ENCODE data around the gene TLN1.
A peak's percentile ranks its signal among the peaks of the same experiment; 100 is the strongest.

TLN1 gene, protein sequence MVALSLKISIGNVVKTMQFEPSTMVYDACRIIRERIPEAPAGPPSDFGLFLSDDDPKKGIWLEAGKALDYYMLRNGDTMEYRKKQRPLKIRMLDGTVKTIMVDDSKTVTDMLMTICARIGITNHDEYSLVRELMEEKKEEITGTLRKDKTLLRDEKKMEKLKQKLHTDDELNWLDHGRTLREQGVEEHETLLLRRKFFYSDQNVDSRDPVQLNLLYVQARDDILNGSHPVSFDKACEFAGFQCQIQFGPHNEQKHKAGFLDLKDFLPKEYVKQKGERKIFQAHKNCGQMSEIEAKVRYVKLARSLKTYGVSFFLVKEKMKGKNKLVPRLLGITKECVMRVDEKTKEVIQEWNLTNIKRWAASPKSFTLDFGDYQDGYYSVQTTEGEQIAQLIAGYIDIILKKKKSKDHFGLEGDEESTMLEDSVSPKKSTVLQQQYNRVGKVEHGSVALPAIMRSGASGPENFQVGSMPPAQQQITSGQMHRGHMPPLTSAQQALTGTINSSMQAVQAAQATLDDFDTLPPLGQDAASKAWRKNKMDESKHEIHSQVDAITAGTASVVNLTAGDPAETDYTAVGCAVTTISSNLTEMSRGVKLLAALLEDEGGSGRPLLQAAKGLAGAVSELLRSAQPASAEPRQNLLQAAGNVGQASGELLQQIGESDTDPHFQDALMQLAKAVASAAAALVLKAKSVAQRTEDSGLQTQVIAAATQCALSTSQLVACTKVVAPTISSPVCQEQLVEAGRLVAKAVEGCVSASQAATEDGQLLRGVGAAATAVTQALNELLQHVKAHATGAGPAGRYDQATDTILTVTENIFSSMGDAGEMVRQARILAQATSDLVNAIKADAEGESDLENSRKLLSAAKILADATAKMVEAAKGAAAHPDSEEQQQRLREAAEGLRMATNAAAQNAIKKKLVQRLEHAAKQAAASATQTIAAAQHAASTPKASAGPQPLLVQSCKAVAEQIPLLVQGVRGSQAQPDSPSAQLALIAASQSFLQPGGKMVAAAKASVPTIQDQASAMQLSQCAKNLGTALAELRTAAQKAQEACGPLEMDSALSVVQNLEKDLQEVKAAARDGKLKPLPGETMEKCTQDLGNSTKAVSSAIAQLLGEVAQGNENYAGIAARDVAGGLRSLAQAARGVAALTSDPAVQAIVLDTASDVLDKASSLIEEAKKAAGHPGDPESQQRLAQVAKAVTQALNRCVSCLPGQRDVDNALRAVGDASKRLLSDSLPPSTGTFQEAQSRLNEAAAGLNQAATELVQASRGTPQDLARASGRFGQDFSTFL (N-terminal part only)

DNA sequence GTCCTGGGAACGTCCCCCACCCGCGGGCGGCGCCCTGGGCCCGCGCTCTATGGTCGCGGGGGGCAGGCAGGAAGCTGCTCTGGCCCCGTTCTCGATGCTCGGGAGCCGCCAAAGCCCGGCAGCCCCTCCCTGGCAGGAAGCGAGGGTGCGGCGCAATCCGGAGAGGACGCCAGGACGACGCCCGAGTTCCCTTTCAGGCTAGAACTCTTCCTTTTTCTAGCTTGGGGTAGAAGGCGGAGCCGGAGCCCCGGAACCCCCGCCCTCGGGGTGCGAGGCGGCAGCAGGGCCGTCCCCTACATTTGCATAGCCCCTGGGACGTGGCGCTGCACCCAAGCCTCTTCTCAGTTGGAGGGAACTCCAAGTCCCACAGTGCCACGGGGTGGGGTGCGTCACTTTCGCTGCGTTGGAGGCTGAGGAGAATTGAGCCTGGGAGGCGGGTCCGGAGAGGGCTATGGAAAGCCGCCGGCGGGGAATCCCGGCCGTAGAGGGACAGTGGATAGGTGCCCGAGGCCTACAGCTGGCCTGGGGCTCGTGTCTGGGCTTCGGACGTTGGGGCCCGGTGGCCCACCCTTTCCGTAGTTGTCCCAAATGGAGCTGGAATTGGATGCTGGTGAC is at the start of gene TLN1, which contains the start of gene CREB3:
Gene TLN1 (minus strand): TSS at position 11 of the 615 bp plus-strand sequence. CDS start 6,501 bp downstream, outside the sequence.
Gene CREB3 (plus strand): TSS at position 482 of the 615 bp plus-strand sequence. CDS start 107 bp downstream, at position 589.
- peak; percentile 97 for DNase-seq

DNA sequence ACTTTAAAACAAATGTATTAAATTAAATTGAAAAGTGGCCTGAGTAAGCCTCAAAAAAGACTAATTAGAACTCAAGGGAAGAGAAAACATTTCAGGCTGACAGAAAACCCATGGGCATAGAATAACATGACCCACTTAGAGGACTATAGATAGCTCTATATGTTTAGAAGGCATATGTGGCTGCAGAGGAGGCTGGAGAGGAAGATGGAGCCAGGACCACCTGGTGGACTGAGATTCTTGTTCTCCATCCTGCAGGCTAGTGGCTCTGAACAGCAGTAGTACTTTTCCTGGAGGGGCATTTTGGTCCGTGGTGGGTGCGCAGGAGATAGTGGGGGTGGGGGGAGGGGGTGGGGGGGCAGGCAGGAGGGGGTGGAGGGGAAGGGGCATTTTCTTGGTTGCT is 49.1 kb upstream of the TLN1 start:
- no peak for DNase-seq

DNA sequence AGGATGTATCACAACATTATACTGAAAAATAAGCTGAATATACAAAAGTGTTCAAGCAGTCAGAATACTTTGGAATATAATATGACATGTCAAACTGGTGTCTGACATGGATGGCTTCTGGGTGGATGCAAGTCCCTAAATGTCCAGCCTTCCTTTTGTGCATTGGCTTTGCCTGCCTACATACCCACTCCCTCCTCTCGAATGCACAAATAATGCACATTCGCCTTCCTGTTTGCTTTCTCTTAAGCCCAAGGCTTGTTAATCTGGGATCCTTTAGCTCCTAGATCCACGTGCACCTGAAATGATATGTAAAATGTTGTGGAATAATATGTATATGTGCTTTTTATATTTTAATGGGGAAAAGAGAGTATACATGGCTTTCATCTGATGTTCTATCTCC is 46.5 kb upstream of the TLN1 start:
- DNase-seq, result no peak

DNA sequence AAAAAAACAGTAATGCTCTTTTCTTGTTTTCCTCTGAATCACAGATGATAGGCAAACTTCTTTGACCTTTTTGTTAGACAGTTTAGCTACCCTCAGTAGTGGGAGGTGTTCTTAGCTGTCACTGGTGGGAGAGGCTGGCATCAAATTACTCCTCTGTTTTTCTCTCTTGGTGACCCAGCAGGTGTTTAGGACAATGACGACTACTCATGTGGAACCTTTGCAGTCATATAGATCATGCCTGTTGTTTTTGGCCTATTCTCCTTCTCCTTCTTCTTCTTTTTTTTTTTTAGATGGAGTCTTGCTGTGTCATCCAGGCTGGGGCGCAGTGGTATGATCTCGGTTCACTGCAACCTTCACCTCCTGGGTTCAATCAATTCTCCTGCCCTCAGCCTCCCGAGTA is 44.0 kb upstream of the TLN1 start:
- DNase-seq, result peak; percentile 7

DNA sequence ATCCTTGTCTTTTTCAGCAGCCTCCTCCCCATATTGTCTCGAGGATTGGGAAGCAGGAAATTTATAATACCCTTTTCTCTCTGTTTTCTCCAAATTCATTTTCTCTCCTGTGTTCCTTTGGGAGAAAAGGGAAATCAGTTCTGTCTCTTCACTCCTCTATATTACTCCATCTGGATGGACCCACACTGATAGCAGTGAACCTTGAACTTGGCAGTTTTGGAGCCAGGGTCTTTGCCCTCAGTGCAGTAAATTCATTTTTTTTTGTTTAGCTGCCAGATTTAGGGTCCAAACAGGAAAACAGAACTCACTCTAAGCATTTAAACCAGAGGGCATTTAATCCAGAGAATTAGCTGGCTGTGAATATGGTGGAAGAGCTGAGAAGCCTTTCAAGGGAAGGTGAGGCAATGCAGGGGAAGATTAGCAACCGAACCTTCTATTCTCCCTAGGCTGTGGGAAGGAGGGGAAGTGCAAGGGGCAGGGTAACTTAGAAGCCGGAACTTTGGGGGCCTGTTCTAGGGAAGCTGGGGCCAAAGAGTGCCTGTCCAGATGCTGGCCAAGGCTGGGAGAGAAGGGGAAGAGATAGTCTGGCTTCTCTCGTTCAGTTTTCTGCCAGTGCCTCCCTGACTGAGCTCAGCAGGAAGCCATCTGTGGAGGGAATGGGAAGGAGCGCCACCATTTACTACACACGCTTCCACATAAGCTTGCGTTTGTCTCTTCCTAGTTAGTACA is 43.1 kb upstream of the TLN1 start:
- DNase-seq, result peak; percentile 36

DNA sequence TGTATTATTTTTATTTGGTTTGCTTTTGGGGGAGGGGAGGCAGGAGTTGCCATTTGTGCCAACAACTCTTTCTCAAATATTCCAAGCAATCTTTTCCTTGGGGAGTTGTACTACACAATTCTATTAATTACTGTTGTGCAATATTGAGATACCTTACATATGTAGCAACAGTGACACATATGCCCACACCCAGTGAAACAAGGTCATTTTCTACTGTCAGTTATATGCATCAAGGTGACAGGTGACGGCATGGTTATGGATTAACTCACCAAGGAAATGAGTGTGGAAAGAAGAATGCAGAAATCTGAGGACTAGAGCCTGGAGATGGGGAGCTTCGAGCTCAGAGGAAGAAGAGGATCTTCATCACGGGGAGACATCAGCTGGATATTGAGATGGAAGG is 39.9 kb upstream of the TLN1 start:
- DNase-seq, result no peak

DNA sequence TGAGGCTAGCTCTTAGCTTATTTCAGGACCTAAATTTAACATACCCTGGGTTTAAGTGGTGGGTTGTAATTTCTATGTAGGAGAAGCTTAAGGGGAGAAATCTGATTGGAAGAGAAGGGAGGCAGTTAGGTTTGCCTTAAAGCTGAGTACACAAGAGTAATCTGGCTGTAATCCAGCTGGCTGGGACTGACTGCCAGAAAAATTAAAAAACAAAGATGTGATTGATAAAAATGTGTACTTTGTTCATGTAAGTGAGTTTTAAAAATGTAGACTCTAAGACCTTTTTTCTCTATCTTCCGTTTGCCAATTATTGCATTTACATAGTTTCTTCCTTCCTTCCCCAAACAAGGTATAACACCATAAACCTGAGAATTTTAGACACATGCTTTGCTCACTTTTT is 39.5 kb upstream of the TLN1 start:
- peak; percentile 64 for DNase-seq

DNA sequence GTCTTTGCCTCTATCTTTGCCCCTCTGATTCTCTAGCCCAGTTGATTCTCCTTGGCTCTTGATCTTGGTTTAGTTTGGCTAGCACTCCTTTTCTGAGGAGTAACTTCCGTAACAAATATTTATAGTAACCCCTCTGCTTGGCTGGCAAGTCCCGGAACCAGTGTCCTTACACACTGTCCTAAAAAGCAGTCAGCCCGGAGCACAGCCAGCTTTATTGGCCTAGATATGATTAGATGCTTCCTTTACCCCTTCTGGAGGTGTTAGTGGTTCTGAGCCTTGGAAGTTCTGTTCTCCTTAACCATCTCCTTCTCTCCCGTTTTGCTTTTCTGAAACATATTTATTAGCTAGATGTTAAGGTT is 39.1 kb upstream of the TLN1 start:
- DNase-seq, result no peak

DNA sequence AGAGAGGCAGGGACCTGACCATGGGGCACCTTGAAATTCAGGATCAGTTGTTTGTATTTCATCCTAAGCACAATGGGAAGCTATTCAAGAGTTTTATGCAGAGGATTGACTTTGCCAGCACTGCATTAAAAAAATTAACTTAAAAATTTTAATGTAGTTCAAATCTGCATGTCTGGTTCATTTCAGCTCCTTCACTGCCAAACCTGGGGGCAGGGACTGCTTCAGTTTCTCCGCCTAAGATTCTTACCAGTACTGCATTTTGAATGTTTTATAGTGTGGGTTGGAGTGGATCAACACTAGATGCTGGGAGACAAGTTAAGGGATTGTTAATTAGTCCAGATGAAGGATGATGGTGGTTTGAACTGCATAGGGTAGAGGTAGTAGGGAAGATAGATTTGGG is 37.8 kb upstream of the TLN1 start:
- DNase-seq, result no peak

DNA sequence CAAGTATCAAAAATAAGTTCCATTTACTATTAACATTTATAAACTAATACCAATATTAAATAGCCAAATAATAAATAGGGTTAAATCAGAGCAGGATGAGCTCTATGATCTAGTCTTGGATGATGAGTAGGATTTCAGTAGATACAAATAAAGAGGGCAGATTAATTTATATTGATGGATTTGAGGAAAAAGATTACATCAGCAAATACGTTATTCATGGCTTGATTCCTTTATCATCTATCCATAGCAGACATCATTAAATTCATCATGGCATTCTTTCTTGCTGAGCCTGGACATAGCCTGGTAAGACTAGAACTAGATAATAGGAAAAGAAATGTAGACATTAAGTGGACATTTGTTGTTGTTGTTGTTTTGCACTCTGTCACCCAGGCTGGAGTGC is 35.5 kb upstream of the TLN1 start:
- no peak for DNase-seq

DNA sequence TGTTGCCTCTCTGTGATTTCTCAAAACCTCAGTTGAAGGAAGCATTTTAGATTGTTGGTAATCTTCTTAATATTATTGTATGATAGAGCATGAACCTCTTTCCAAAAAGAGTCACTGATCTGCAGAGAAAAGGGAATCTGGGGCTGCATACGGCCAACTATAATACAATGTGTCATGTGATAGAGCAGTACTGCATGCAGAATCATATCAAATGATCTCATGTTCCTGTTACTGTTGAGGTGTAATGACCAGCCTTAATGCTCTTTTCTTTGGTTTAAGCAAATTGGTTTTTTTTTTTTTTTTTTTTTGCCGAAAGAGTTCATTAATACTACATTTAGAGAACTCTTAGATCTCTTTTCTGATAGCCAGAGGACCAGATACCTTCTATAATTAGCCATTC is 35.0 kb upstream of the TLN1 start:
- DNase-seq, result no peak

DNA sequence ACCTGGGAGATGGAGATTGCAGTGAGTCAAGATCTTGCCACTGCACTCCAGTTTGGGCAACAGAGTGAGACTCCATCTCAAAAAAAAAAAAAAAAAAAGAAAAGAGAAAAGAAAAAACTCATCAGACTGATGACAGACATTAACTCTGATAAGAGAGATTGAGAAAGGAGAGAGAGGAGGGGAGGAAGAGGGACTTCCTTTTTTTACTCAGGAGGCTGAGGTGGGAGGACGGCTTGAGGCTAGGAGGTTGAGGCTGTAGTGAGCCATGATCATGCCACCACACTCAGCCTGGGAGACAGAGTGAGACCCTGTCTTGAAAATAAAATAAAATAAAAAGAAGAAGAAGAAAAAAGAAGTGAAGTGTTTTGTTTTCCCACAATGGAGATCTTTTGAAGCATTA is 31.8 kb upstream of the TLN1 start:
- DNase-seq, result no peak

DNA sequence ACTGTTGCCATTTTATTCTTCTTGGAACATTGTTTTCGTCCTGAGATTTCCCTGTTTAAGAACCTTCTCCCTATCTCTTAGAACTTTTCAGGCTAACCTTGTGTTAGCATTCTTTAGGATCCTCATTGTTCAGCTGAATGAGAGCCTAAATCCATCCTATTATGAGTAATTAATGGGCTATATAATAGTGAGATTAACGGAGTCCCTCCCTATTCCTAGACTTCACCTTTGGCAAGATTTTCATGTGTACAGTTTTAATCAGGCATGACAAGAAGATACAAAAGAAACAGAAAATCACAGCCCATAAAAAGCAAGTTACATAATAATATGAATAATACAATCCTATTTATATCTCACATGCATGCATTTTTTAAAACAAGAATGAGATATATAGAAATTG is 31.2 kb upstream of the TLN1 start:
- peak; percentile 5 for DNase-seq

DNA sequence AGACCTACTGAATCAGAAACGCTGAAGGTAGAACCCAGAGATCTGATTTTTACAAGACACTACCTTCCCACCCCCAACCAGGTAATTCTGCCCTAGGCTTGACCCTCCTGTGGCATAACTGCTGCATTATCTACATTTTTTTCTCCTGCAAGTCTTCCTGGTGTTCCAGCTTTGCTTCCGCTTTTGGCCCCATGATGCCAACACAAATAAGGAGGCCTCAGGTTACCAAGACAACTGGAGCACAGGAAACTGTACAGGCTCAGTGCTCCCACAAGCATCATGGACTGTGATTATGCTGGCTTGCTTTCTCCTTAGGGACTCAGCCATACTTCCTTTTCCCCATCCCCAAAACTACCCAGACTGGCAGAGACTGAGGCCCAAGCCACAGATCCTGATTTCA is 28.7 kb upstream of the TLN1 start:
- no peak for DNase-seq

DNA sequence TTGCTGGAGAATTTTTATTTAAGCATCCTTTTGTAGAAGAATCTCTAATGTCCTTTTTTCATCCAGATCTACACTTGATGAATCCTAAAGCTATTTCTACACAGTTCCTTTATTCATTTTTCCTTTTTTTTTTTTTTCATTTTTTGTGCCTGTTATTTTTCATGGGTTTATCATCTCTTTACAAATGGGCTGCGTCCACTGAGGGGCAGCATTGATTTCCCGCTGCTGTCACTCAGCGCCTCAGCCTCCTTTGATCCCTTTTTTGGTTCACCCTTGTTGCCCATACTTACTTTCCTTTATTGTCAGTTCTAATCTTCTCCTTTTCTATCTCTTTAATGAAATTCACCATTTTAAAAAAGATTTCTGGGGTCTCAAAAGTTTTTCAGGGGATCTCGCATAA is 27.8 kb upstream of the TLN1 start:
- no peak for DNase-seq

DNA sequence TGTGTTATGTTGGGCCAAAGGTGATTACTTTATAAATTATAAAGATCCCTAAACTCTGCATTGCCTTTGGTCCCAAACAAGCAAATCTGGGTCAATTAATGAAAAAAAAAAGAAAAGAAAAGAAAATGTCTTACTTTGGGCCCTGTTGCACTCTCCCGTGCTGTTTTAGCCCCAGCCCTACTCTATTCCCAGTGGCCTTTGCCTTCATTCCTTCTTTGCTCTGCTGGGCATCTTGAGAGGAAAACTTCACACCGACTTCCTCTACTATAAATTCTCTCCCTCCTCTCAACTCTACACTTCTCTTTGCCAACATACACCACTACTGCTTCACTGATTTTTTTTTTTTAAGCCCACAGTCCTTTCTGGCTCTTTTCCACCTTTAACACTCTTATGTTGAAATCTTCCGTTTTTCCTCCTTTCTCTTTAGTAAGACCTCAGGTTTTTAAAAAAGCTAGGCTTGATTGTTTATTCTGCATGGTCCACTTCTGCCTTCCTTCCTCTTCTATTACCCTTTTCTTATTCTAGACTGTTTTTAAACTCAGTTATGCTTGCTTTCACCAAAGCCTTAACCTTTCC is 26.6 kb upstream of the TLN1 start:
- DNase-seq, result no peak

DNA sequence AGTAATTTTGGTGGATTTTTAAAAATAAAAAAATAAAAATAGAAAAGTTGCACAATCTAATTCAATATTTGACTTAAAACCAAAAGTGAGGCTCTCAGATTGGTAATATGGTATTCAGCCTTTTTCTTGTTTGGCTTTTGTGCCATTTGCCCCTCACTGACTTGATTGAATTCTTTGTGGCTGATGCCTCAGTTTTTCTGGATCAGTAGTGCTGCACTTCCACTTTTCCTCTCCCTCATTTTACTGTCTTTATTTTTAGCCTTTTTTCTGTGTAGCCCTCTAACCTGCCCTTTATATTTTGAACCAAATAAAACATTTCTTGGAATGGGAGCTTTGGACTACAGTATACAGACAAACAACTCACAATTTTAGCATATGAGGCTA is 25.9 kb upstream of the TLN1 start:
- DNase-seq, result no peak

DNA sequence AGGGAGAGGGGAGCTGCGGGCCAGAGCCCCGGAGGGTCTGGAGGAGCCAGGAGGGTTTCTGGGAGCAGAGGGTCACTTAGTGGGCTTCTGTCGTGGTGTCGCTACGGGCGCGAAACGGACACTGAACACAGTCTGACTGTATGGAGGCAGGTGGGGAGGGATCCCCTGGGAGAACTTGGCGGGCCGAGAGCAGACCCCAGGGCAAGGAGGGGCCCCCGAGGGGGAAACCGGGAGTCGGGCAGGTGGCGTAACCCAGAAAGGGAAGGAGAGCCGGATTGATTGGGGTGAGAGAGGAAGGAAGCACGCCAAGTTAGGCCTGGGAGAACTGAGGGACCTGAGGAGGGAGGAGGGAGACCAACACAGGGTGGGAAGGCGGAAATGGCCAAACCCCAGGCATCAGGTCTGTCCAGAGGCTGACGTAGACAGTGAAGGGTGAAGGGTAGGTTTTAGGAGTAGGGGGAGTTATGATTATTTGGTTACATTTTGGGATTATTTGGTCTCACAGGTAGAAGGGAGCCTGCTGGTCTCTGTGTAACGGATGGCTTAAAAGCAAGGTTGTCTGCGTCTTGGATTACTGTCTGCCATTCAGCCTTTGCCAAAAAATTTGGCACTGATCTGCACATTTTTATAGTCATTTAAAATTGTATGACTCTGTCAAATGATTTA is 25.4 kb upstream of the TLN1 start:
- DNase-seq, result peak; percentile 66

DNA sequence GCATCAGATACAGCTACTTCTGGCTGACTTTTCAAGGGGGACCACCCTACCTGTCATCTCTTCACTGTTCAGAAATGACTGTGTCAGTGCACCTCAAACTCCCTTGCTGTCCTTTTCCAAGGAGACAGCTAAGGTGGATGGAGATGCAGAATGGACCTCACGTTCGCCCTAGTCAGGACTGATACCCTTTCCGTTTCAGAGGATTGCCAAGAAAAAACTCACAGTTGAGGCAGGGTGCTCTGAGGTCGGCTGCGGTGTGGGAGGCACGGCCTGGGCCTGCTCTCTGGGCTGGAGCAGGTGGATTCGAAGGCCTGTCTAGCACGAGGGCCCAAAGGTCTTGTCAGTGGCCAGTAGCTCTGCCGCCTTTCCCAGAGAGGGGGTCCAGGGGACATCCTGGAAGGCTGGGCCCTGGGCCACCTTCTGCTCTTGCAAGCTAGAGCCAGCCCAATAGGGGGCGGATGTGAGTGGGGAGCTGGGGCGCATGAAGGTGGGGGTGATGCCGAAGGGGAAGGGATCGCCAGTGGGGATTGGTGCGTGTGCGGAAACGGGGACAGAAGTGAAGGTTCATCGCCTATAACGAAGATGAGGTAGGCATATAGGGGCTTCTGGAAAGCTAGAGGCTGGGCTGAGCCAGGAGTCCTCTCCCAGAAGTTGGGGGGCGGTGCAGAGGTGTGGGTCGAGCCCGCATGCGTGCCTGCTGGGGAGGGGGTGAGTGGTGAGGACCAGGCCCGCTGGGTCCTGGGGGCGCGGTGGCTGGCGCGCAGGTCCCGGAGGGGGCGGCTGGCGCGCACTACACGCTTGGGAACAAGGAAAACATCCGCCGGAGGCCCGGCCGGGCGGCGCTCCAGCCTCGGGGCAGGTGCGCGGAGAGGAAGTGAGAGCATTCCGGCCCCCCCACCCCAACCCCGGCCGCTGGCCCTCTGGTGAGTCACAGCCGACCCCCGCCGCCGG is 24.6 kb upstream of the TLN1 start:
- peak; percentile 77 for DNase-seq

DNA sequence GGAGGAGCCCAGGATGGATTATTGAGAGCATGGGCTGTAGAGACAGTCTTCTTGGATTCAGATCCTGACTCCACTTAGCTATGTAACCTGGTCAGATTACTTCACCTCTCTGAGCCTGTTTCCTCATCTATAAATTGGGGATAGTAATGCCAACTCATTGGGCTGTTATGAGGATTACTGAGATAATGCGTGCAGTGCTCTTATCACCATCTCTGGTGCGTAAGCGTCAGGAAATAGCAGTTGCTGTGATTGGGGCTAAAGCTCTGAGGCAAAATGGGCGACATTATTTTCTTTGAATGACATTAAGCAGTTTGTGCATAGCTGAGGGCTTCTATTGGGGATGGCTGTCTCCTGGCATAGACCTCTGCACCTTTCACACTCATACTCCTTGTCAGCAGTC is 23.1 kb upstream of the TLN1 start:
- DNase-seq, result no peak
